ENCODE results near the gene KDM7A.

KDM7A gene

DNA sequence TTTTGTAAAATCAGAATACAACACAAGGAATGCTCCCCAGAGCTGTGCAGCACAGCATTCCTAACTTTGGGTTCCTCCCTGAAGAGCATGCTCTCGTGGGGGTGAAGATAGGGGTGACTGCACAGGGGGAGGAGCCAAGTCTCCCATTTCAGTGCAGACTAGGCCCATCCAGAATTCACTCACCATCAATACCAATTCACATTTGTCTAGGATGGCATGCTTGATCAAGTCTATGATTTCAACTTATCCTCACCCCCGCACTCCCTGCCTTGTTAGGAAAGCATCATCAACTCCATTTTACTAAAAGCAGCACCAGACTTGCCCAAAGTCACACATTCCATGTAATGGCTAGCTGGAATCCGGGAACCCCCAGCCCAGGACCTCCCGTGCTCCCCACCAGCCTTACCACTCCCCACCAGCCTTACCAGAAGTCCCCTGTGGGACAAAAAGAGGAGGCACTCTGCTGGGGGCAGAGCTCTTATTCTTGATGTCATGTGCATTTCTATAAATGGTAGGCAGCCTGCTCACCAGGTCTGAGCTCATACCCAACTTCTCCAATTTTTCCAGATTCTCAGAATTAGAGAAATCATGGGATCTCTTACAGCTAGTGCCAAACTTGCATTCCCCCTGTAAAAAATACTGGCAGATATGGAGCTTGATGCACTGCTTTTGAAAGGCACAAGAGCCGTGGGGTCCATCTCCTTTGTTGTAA lies 120.2 kb downstream of the KDM7A start:
- DNase-seq (ENCODE audit: low spot score) = no peak

DNA sequence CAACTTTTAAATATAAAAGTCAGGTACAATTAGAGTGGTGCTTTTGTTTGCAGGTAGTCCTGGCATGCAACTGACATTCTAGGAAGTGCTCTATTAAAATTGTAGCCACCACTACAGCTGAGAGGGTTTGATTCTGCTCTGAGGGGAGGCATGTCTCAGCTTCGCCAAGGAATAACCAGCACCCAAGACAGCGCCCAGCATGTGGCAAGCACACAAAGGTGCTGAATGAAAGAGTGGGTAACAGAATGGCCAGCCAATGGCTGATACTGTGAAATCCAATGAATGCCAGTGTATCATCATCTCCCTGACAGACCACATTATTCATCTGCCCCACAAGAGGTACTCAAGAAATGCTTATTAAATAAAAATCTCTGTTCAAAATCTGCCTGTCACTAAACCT lies 121.0 kb downstream of the KDM7A start:
- DNase-seq (ENCODE audit: low spot score) = no peak

DNA sequence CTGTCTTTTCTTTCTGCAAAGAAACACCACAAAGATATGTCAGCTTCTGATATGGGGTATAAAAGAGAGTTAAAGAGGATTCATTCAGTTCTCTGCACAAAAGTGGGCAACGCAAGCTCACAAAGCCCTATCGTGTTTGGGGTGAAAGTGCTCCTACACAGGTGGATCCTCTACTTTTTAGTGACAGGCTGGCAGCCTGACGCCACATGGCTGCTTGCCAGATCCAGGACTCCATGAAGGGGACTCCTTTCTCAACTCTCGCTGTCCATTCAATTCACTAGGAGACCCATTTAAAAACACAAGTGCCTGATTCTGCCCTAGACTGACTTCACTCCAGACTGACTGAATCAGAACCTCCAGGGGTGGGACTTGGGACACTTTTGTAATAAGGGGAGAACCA lies 122.0 kb downstream of the KDM7A start:
- DNase-seq (ENCODE audit: low spot score) = no peak

DNA sequence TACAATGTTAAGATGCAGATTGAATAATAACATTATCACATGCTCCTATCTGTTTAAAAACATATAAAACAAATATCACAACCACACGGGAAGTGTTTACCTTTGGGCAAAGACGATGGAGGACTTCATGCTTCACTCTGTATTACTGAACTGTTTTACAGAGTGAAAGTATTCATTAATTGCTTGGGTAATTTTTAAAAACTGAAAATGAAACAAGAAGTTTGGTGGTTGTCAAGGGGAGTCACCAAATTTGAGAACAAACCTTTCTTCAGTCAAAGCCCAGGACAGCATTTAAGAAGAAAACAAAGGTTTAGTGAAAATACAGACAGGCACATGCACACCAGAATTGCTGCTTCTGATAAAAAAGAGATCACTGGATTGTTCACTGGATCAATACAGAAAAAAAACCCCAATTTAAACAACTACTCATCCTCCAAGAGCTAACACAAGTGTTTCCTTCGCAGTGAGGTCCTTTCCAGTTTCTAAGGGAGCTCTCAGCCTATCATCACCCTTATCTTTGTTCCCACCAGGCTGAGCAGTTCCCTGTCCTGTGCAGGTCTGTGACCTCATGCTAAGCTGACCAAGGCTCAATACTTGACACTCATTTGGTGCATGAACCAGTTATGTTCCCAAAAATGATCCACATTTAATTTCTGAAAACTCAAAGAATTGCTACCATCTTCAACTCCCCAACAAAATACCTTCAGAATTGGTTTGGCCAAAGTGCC lies 122.8 kb downstream of the KDM7A start:
- DNase-seq (ENCODE audit: low spot score) = no peak

DNA sequence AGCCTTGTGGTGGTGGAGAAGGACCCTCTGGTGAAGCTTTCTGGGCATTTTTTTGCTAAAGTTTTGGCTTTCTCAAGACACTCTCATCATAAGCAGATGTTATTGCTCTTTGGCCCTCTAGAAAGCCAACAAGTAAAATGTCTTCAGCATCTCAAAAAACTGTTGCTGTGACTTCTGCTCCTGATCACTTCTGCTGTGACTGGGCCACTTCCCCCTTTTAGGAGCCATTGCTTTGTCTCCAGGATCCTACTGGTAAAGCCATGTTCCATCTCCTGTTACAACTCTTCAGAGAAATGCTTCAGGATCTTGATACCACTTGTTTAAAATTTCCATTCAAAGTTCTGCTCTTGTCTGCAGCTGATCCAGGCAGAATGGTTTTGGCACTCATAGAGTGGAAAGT lies 125.0 kb downstream of the KDM7A start:
- no peak for DNase-seq (ENCODE audit: low spot score)

DNA sequence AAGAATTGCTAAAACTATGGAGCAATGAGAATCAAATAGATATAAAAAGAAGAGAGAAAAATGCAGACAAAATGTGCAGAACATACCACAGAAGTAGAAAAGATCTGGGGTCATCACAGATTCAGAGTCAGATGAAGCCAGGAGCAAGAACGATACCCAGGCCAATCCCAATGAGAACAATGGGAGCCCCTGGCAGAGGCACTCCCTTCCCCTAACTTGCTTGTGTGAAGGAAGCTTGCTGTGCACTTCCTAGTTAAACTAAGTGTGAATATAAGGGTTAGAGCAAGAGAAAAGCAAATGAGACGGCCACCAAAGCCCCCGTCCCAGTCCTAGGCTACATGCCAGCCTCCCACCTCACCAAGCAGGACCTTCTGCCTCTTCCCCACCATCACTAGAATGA lies 126.7 kb downstream of the KDM7A start:
- DNase-seq (ENCODE audit: low spot score) = no peak

DNA sequence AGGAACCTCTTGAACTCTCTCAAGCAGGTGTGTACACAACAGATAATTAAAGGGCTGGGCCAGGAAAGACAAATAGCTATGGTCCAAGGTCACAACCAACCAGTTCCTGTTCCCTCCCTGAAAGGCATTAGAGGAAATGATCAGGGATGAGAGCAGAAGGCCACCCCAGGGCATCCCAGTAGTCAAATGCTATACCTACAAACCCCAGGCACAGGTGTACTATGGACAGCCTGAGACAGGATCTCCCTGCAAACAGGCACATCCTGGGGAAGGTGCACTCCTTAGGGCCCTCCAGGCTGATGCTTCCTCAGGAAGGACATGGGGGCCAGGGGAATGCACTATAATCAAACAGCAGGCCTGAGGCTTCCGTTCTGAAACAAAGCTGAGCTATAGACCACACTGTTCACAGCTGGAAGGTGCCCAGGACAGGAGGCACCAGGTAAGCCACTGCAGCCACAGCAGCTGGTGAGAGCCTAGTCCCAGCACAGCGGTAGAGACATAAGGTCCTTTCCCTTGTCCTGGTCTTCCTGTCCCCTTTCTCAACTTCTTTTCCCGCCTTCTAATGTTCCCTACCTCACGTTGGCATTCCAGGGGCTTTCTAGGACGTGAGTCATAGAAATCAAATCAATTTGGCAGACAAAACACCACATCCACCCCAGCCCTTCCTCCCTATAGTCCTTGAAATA lies 127.3 kb downstream of the KDM7A start:
- no peak for DNase-seq (ENCODE audit: low spot score)

DNA sequence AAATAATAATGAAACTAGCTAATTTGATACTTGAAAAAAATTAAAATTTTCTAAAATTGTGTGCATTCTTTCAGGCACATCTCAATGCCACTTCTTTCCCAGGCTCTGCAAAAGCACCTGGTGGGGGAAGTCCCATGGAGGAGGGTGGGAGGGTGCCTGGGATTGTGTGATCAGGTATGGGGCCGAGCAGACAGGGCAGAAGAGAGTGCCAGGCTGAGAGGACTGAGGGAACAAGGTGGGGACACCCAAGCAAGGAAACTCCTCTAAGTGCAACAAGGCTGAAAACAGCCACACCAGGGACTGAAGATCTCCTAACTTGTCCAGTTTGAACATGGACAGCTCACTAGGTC lies 127.8 kb downstream of the KDM7A start:
- no peak for DNase-seq (ENCODE audit: low spot score)

DNA sequence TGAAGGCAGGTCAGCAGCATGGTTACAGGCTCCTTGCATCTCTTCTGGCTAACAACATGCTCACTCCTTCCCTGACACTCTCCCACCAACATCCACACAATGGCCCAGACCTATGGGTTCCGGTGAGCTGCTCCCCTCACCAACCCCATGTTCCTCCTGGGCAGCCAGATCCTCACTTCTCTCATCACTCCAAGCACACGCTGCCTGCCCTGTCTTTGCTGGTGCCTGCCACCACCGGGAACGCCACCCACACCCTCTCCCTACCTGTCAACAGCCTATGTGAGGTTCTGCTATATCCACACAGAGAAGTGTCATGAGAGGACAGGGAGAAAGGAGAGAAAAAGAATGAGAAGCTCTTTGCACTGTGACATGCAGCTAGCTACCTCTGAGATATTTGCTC lies 128.6 kb downstream of the KDM7A start:
- DNase-seq (ENCODE audit: low spot score) = no peak

DNA sequence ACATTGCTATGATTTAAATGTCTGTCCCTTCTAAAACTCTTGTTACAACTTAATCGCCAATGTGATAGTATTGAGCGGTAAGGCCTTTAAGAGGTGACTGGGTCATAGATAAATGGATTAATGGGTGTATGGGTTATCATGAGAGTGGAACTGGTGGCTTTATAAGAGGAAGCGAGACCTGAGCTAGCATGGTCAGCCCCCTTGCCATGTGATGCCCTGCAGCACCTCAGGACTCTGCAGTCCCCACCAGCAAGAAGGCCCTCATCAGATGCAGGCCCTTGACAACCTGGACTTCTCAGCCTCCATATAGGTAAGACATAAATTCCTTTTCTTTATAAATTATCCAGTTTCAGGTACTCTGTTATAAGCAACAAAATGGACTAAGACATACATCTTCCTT lies 129.6 kb downstream of the KDM7A start:
- DNase-seq (ENCODE audit: low spot score) = no peak

DNA sequence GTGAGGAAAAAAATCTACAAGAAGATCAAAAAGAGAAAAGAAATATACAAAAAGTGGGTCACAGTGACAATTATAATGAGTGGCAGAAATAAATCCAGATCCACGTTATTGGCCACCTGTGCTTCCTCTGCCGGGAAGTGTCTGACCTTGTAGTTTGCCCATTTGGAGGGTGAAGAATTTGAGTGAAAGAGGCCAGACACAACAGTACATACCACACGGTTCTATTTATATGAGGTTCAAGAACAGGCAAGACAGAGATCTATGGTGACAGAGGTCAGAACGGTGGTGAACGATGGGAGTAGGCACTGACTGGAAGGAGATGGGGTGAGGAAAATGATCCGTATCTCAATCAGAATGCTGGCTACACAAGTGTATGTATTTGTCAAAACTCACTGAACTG lies 131.1 kb downstream of the KDM7A start:
- no peak for DNase-seq (ENCODE audit: low spot score)

DNA sequence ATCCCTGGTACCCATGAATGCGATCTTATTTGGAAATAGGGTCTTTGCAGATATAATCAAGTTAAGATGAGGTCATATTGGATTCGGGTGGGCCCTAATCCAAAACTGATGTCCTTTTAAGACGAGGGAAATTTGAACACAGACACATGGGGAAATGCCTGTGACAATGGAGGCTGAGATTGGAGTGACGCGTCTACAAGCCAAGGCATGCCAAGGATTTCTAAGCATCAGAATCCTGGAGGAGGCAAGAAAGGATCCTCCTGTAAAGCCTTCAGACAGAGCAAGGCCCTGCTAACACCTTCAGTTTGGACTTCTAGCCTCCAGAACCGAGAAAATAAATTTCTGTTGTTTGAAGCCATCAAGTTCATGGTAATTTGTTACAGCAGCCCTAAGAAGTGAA lies 132.5 kb downstream of the KDM7A start:
- no peak for DNase-seq (ENCODE audit: low spot score)

DNA sequence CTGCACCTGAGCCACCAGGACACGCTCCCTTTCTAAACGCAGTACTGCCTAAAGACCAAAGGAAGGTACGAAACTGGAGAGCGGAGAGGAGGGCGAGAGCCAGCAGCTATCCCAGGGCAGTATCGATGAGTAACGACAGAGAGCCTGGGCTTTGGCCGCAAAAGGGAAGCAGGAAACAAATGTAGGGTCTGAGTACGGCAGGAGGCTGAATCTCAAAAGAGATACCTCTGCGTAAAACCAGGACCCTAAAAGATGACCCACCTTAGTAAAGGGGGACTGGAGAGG lies 134.5 kb downstream of the KDM7A start:
- DNase-seq (ENCODE audit: low spot score) = no peak

DNA sequence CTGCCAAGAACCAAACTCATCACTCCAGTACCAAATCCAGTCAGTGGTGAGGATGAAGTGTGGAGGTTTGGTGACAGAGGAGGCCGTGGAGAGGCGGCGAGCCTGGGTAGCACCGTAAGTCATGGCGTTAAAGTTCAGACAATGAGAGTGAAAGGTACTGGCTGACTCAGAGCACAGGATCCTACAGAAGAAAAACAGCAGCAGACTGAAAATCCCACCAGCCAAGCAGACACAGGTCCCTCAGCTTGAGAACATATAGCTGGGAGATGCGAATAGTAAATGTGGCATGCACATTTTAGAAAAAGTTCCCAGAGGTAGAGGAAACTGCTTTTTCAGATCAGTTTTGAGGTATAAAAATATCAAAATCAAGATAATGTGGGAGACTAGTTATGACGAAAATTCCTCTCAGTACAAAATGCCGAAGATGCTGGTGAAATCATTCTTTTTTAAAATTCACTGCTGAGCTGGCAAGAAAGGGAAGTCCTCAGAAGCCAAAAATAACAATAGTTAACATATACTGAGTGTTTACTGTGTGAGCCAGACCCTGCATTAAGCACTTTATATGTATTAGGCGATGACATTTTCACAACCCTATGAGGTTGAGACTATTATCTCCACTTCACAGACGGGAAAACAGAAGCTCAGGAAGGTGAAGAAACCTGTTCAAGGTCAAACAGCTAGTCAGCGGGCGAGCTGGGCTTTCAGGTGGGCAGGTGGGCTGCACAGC lies 135.0 kb downstream of the KDM7A start:
- no peak for DNase-seq (ENCODE audit: low spot score)

DNA sequence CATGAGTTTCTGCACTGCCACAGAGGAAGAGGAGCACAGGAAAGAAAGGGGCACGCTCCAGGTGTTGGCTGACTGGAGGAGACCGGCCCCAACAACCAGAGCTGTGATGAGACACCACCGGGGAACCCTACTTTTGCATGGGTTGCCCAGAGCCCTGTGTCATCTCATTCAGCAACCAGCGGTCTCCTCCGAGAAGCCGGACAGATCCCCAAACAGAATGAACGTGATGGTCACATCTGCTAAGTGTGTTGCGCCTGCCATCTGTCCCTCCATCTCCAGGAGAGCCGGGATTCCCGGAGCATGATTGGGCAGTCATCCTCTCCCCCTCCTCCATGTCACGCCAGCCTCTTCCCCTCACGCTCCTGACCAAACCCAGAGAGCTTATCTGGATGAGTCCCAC lies 136.9 kb downstream of the KDM7A start:
- DNase-seq (ENCODE audit: low spot score) = no peak

DNA sequence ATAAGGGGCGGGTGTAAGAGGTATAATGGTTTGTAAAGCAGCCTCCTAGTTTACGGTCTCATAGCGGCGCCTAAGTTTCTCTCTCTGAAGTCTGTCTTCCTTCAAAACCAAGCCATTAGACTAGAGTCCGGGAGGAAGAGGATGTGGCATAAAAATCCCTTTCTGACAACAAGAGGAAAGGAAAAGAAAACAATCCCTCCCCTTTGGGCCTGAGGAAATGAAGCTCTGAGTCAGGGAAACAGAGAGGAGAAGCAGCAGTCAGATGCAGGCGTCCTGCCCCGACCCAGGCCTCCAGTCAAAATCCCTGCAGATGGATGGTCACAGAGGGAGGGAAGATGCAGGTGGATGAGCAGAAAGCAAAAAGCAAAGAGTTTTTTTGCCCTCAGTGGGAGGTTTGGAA lies 137.7 kb downstream of the KDM7A start:
- DNase-seq (ENCODE audit: low spot score) = no peak

DNA sequence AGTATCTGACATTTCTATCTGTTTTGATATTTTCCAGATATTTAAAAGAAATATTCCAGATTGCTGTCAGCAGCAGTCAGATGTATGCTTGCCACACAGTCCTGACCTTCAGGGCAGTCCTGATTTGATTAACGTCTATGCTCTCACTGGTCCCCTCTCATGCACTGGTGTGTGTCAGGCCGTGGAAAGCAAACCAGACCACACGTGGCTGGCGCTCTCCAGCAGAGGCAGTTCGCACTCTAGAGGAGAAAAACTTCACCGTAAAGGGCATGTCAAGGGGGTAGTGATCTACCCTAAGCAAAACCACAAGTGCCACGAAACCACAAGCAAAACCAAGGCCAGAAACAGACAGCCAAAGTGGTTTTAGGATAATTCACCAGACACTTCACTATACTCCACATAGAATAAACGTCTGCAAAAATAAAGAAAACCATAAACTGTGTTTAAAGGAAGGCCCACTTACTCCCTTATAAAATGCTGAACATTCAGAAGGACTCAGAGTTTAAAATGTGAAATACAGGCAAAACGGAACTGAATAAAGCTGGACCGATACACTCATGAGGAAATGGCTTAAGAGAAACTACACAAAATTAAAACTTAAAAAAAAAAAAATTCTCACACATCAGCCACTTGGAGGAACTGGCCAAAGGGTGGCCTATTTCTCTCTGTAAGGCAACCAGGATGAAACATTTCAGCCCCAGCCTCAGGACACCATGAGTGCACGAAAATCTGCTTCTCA lies 140.4 kb downstream of the KDM7A start:
- DNase-seq (ENCODE audit: low spot score) = no peak

DNA sequence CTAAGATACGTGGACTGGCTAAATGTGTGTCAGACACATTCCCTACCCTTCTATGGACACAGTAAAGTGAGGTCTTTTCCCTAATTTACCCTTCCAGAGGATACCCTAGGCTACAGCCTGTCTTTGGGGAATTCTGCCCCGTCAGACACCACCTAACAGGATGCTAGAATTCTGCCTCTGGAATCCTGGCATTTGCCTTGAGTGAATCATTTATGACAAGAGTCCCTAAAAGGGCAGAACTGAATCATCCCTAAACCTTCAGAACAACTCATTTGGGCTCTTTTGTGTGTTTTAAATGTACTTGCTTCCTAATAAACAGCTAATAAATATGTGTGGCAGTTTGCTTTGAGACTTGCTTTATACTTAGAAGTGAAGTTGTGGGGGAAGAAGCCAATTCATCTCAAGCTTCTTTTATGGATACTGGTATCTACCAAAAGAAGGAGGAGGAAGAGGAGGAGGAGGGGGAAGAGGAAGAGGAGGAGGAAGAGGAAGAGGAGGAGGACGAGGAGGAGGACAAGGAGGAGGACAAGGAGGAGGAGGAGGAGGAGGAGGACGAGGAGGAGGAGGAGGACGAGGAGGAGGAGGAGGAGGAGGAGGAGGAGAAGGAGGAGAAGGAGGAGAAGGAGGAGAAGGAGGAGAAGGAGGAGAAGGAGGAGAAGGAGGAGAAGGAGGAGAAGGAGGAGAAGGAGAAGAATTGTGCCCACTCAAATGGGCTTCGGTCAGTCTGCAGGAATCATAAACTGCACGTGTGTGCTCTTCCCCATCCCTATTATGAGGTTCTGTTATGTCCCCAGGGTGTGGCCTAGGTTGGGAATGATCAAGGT lies 141.2 kb downstream of the KDM7A start:
- DNase-seq (ENCODE audit: low spot score) = peak; percentile 32

Measured in COLO829 (cell line).